ENCODE measurements around the gene NRG3.

- no peak for TF ChIP-seq POLR2AphosphoS5 (IDR thresholded peaks at IDR 0.05; ENCODE audit: low read depth, low read length)
- TF ChIP-seq POLR2A (IDR thresholded peaks at IDR 0.05; ENCODE audit: low read depth, low read length), result no peak
- no peak for TF ChIP-seq TAF1 (IDR thresholded peaks at IDR 0.05; ENCODE audit: borderline replicate concordance, low read depth, low read length)
Measured at GRCh38 chr10:82943142-82943541, 1068.1 kb downstream of the NRG3 start.

Data from GM12892 (cell line).